ENCODE data around the gene TPGS1.
"Not testable (repeated sequence)": the region's sequence is repeated elsewhere in the genome, so short reads cannot be mapped to it uniquely, and the experiment has no call there.

Gene TPGS1

DNA sequence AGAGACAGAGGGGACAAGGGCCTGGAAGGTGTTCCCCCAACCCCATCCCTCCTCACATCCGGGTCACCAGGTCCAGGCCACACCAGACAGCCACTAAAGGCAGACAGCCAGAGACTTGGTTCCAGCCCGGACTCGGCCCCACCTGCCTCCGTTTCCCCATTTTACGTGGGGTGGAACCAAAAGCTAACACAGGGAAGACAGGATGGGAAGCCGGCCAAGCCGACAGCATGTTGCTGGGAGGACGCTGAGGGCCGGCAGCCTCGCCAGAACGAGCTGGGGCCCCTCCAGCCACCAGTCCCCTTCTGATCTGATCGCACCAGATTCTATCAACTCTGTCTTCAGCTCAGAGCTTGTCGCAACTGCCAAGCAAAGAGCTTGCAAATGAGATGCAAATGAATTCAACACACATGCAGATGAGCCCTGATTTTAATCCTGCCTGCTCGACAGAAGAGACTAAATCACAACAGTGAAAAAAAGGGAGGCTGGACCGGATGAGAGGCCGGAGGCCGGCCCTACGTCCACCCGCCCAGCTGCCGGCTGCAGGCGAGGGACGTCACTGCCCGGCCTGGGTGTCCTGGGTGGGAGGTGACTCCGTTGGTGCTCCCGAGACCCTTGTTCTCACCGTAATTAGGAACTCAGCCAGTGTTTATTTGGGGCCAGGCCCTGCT lies 28.9 kb upstream of the TPGS1 start:
- no peak for DNase-seq (ENCODE audit: low read depth)

DNA sequence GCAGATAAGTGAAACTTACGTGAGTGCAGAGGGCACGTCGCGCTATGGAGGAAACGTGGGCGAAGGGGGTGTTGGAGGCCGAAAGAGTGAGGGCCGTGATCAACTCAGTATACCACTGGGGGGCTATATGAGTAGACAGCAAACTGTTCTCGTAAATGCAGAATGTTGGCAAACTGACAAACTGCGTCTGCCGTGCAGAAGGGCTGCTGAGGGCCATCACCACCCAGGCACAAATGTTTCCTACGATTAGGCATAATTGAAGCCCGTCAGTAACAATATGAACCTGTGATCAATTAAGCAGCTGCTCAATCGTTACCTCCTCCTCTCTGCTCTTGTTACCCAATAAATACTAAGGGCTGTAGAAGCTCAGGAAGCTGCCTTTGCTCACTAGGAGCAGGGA lies 28.3 kb upstream of the TPGS1 start:
- no peak for DNase-seq (ENCODE audit: low read depth)

DNA sequence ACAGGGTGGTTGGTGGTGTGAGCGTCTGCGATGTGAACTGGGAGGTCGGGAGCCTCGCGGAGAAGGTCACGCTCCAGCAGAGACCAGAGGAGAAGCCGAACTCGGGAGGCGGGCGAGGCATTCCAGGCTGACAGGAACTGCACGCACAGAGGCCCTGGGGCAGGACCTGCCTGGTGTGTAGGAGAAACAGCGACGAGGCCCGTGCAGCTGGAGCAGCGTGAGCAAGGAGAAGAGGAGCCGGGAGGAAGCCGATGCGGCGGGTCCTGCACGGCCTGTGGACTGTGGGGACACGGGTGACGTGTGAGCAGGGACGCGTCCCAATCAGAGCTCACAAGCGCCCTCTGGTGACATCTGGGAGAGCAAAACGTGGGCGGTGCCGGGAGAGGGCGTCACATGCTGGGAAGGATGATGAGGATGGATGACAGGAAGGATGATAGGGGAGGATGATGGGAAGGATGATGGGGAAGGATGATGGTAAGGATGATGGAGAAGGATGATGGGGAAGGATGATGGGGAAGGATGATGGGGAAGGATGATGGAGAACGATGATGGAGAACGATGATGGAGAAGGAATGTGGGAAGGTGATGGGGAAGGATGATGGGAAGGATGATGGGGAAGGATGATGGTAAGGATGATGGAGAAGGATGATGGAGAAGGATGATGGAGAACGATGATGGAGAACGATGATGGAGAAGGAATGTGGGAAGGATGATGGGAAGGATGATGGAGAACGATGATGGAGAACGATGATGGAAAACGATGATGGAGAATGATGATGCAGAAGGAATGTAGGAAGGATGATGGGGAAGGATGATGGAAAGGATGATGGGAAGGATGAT lies 27.1 kb upstream of the TPGS1 start:
- no peak for DNase-seq (ENCODE audit: low read depth)

DNA sequence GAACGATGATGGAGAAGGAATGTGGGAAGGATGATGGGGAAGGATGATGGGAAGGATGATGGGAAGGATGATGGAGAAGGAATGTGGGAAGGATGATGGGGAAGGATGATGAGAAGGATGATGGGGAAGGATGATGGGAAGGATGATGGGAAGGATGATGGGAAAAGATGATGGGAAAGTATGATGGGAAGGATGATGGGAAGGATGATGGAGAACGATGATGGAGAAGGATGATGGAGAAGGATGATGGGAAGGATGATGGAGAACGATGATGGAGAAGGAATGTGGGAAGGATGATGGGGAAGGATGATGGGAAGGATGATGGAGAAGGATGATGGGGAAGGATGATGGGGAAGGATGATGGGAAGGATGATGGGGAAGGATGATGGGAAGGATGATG lies 26.2 kb upstream of the TPGS1 start:
- DNase-seq (ENCODE audit: low read depth), result not testable (repeated sequence)

DNA sequence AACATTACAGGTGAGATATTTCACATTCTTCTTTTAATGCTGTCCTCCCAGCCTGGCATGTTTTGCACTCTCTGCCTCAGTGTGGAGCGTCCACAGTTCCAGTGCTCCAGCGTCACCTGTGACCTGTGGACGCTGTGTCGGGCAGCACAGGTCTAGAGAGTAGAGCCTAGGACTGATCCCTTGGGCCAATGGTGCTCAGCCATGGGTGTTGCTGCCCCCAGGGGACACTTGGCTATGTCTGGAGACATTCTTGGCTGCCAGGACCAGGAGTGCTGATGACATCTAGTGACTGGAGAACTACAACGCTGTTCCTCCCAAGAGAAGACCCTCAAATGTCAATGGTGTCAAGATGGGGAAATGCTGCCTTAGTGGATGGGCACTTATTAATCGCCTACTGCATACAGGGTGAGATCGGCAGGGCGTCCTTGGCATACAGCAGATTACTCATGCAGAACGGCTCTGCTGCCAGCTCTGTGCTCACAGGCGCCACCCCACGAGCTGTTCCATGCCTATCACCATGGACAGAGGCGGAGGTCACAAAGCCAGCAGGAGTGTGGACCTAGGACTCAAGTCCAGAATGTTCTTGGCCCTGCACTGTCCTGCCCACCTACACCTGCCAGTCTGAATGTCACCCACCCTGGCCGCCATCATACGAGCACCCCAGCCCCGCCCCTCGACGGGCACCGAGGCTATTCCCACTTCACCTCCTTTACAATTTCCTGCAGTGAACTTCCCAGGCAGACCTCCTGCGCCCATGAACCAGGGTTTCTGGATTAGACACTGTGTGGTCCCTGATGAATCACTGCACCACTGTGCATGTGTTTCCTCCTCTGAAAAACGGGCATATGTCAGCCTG lies 24.9 kb upstream of the TPGS1 start:
- no peak for DNase-seq (ENCODE audit: low read depth)

DNA sequence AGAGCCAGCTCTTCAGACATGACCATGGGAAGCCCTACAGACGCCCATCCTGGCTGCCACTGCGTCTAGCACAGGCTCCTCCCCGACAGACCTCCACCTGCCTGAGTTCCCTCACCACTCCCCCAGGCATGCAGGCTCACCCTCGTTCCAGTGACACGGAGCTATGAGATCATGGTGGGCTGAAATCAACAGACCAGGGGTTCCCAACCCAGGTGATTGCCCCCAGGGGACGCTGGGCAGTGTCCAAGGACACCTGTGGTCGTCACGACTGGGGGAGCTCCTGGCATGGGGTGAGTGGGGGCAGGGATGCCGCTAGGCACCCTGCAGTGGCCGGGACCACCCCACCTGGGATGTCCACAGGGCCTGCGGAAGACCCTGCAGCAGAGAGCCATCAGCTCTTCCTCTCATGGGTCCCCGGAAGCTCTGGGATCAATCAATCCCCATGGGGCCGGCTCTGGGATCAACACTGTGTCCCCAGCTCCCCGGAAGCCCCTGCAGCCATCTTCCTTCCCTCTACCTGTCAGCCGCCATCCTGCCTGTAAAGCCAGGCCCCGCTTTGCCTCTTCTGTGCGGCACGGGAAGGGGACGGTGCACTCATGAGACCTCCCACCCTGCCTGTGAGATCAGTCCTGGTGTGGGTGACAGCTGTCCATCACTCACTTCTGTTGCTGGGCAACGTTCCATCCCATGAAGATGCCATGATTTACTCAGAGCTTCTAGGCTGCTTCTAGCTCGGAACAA lies 23.8 kb upstream of the TPGS1 start:
- no peak for DNase-seq (ENCODE audit: low read depth)

DNA sequence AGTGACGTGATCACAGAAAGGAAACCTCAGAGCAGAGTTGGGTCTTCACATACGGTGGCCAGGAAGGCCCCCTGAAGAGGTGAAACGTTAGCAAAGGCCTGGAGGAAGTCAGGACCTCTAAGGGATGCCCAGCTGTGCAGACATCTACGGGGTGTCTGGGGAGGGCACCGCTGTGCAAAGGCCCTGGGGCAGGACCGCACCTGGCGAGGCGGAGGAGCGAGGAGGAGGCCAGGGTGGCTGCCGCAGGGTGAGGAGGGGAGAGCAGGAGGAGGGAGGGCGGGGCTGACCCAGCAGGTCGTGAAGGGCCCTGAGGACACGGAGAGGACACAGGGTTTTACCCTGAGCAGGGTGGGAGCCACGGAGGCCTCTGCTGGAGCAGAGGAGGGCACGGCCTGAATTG lies 22.8 kb upstream of the TPGS1 start:
- no peak for DNase-seq (ENCODE audit: low read depth)

DNA sequence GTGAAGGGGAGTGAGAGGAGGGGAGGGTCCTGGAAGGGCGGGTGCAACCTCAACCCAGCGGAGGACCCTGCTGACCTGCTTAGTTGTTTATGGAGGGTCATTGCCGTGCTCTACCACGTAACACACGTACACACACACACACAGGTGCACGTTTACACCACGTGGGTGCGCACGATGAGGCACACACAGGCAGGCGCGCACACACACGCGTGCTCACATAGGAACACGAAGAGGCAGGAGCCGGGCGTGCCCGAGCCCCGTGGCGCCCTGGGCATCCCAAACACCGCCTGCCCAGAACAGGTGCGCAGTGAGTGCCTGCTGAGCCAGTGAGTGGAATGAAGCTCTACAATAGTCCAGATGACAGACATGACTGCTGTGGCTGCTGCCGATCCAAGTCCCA lies 22.2 kb upstream of the TPGS1 start:
- no peak for DNase-seq (ENCODE audit: low read depth)

DNA sequence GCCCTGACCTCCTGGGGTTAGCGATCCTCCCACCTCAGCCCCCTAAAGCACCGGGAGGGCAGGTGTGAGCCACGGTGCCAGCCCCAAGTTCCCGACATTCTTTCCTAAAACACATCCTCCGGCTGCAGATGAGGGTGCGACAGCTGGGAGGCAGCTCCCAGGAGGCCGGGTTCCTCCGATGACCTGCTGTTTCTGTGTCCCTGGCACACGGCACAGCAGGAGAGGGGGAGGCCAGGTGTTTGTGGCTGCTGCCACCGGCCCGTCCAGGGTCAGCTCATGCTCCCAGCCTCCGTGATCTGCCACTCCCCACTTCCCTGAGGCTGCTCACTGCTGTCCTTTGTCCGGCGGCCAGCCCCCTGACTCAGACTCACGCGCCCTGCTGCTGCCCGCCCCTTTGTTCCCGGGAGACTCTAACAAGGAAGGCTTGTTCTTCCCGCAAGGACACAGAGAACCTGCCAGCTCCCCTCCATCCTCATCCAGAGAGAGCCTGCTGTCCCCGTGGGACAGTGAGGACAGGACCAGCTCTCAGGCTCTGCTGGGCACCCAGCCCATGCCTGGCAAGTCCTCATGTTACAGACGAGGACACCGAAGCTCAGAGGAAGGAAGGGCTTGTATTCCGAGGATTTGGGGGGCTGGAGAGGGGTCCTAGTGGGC lies 21.6 kb upstream of the TPGS1 start:
- DNase-seq (ENCODE audit: low read depth), result no peak

DNA sequence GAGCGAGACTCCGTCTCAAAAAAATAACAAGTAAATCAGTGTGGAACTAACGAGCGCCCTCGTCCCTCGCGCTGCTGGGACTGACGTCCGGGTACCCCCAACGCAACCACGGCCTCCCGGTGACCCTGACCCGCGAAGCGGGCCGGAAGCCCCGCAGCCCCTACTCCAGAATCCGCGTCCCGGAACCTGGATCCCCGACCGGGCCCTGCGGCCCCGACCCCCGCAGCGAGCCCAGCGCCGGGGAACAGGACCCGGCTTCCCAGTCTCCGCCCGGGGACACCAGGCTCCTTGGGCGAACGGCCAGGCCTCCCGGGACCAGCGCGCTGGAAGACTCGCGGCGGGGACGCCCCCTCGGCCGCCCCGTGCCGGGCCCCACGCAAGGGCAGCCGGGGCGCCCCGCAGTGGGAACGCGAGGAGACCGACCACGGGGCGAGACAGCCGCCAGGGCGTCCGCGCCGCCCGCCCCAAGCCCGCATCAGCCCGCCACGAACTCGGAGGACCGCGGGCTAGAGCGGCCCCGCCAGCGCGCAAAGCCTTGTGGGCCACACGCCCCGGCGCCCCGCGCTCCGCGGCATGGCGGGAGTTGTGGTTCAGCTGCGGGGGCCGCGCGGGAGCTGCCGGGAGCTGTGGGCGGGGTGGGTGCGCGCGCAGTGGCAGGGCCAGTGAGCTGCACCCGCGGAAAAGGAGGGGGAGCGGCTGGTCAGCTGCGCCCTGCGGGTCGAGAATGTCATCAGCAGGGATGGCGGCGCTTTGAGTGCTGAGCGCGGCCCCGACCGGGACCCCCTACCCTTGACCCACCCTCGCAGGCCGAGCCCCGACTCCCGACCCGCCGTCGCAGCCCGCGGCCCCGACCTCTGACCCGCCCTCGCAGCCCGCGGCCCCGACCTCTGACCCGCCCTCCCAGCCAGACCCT lies 18.5 kb upstream of the TPGS1 start:
- peak; percentile 84 for DNase-seq (ENCODE audit: low read depth)

DNA sequence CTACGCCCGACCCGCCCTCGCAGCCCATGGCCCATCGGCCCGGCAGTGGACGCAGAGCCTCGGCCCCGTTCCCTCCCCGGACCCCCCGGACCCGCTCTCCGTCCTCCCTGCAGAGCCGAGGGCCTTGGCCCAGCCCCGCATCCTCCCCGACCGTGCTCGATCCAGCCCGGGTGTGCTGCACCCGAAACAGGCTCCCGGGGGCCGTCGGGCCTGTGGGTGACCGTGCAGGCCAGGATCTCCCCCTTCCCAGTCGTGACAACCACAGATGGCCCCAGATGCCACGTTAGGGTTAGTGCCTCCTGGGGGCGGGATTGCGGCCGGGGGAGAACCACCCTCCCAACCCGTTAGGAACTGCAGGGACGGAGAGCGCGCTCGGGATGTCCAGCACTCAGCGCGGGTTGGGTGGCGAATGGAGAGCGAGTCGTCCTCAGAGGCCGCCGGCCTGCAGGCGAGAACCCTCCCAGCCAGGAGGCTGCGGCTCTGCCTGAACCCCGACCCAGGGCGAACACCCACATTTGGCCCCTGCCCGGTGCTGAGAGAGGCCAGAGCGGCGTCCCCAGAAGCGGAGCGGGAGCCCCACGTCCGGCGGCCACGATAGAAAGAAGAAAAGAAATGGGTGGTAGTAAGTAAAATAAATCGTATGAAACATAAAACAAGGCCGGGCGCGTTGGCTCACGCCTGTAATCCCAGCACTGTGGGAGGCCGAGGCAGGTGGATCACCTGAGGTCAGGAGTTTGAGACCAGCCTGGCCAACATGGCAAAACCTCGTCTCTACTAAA lies 17.7 kb upstream of the TPGS1 start:
- no peak for DNase-seq (ENCODE audit: low read depth)

DNA sequence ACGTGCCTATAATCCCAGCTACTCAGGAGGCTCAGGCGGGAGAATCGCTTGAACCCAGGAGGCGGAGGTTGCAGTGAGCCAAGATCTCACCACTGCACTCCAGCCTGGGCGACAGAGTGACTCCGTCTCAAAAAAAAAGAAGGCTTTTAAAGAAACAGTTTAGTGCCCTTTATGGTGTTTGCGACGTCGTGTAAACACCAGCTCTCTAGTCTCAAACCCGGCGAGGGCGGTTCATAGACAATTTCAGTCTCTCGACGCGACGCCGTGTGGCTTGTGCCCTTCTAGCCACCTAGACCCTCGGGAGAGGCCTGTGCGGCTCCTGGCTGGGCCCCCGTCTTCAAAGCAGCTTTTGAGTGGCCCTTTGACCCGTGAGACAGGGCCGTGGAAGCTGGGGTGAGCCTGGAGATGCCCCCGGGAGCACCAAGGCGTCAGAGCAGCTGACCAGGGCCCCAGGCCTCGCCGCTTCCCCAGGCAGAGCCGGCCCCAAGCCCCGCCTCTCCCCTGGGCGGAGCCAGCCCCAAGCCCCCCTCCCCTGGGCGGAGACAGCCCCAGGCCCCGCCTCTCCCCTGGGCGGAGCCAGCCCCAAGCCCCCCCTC lies 16.1 kb upstream of the TPGS1 start:
- no peak for DNase-seq (ENCODE audit: low read depth)

DNA sequence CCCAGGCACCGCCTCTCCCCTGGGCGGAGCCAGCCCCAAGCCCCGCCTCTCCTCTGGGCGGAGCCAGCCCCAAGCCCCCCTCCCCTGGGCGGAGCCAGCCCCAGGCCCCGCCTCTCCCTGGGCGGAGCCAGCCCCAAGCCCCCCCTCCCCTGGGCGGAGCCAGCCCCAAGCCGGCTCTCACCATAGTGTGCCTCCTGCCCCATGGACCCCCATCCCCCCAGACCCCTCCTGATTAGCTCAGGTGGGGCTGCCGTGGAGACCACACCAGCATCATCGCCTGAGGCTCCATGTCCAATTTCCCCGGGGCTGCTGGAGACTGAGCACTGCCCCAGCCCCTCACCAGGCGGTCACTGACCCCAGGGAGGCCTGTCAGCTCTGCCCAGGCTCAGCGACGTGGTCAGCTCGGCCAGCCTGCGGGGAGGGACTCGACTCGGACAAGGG lies 15.2 kb upstream of the TPGS1 start:
- DNase-seq (ENCODE audit: low read depth), result no peak

DNA sequence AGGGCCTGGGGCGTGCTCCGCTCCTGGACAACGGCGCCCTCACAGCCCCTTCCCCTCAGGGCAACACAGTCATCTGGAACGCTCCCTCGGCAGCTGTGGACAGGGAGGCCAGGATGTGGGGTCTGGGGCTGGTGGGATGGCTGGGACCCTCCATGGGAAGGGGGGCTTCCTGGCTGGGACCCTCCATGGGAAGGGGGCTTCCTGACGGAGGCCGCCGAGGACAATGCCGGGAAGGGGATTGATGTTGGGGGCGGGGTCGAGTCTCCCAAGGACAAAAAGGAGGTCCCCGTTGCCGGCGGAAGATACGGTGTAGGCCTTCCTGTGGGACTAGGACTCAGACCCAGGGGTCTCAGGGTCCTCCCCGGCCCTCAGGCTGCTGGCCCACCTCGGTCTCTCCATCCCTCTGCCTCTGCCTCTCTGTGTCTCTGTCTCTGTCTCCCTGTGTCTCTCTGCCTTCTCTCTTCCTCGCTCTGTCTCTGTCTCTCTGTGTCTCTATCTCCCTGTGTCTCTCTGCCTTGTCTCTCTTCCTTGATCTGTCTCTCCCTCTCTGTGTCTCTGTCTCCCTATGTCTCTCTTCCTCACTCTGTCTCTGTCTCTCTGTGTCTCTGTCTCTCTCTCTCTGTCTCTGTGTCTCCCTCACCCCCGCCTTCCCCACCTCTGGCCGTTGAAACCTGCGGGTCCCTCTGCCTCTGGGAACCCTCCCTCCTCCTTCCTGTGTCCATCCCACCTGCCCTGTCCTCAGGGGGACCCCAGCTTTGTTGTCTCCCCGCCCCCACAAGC lies 13.7 kb upstream of the TPGS1 start:
- no peak for DNase-seq (ENCODE audit: low read depth)

DNA sequence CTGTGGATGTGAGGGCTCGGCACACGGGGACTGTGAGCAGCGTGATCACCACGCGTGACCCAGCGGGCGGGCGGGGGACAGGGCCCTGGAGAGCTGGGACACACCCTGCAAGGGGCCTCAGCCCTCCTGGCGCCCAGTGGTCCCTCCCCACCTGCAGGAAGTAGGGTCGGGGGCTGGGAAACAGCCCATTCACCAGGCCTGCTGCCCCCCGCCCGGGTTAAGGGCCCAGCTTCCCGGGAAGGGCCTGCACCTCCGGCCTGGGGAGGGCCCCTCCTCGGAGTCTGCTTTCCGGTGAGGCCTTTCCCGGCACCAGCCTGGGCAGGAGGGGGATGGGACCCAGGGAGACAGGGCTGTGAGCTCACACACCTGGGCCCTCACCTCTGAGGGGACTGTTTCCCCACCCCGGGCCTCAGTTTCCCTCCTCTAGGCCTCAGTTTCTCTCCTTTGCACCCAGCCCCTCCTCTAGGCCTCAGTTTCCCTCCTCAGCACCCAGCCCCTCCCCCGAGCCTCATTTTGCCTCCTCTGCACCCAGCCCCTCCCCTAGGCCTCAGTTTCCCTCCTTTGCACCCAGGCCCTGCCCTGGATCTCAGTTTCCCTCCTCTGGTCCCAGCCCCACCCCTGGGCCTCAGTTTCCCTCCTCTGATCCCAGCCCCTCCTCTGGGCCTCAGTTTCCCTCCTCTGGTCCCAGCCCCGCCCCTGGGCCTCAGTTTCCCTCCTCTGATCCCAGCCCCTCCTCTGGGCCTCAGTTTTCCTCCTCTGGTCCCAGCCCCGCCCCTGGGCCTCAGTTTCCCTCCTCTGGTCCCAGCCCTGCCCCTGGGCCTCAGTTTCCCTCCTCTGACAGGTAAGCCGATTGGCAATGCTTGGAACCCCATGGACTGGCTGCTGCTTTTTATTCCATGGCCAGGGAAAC lies 12.9 kb upstream of the TPGS1 start:
- DNase-seq (ENCODE audit: low read depth), result no peak

DNA sequence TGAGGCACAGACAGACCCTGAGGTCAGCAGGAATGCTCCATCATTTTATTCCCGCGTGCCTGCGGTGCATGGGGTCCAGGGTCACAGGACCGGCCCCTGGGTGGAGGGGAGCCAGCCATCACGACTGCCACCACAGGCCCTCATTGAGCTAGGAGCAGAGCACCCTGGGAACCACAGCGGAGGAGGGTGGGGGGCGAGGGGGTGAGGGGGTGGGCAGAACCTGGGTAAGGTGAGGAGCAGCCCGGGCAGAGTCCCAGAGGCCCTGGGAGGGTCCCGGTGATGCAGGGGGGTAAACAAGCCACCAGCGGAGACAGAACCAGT lies 12.3 kb upstream of the TPGS1 start:
- DNase-seq (ENCODE audit: low read depth), result no peak

DNA sequence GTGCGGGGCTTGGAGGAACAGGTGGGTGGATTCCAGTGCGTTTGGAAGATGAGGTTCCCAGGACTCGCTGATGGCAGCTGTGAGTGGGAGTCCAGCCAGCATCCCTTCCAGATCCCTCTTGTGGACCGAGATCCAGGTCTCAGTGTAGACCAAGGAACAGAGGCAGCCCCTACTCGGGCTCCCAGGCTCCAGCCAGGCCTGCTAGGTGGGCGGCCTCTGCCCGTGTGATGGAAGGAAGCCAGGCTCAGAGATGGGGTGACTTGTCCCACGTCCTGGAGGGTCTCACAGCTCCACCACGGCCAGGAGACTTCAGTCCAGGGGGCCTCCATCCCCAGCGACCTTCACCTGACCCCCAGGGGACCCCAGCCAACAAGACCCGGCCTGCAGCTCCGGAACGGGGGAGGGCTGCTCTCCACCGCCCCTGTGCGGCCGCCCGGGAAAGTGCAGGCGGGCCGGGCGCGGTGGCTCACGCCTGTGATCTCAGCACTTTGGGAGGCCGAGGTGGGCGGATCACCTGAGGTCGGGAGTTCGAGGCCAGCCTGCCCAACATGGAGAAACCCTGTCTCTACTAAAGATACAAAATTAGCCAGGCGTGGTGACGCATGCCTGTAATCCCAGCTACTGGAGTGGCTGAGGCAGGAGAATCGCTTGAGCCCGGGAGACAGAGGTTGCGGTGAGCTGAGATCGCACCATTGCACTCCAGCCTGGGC lies 11.7 kb upstream of the TPGS1 start:
- DNase-seq (ENCODE audit: low read depth), result no peak

Measured in stimulated activated CD8-positive, alpha-beta memory T cell treated with anti-CD3 and anti-CD28 coated beads, Interleukin-7, amount 100 ng/mL, for 24 hours (primary cell).